Fibroblast of gingiva (primary cell): ENCODE results near the gene MEIS1.

Experiments used
- DNase-seq: peaks from one replicate; pipeline ENCODE4 v3.0.0-alpha.2; 2011; ENCODE audit warnings: low read depth

Gene MEIS1

DNA sequence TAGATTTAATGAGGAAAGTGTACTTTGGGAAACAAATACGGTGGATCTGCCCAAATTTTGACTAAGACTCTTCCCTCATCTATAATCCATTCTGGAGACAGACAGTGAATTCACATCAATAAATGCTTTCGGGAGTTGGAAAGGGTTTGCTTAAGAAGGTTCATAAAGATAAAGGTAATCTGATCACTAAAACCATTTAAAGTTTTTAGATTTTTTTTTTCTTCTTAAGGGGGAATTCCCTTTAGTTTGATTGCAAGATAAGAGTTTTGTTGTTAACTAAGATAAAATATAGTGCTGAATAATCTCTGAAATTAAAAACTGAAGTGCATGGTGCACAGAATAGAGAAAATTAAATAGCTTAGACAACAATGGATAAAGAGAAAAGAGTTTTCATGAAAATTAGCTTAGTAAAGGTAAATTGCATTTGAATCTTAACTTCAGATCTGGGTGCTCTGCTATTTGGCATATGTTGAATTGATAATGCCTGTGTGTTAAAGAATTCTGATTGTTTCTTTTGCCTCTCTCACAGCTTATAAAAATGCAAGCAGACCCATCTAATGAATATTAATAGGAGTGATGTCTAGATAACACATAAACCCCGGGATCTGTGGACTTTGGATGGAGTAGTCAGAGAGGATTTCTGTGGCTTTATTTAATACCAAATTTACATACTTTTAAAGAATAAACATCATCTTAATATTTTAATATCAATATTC, 100.8 kb downstream of the MEIS1 start:
- no peak for DNase-seq

- no peak for DNase-seq
Observed at GRCh38 chr2:66536290-66536673, 101.4 kb downstream of the MEIS1 start.

- no peak for DNase-seq
Observed at GRCh38 chr2:66536997-66537396, 102.1 kb downstream of the MEIS1 start.

- DNase-seq, result no peak
Observed at GRCh38 chr2:66538291-66538690, 103.4 kb downstream of the MEIS1 start.

- DNase-seq, result no peak
Observed at GRCh38 chr2:66539452-66539851, 104.5 kb downstream of the MEIS1 start.

DNA sequence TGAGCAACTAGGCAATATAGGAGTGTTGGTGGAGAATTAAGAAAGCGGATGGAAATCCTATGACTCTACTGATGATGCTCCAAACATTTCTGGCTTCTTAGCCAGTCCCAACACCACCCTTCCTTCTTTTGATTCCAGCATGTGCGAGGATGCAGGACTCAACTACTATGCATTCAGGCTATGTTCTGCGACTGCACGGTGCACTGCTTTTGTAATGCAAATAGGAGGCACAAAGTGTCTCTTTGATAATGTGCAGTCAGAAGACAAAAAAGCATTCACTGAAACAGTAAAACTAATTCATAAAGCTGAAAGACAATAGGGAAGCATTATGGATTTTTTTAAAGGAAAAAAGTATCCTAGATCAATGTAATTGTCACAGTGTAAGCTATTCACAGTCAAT, 106.7 kb downstream of the MEIS1 start:
- DNase-seq, result no peak

- DNase-seq, result no peak
Observed at GRCh38 chr2:66543257-66543767, 108.4 kb downstream of the MEIS1 start.

DNA sequence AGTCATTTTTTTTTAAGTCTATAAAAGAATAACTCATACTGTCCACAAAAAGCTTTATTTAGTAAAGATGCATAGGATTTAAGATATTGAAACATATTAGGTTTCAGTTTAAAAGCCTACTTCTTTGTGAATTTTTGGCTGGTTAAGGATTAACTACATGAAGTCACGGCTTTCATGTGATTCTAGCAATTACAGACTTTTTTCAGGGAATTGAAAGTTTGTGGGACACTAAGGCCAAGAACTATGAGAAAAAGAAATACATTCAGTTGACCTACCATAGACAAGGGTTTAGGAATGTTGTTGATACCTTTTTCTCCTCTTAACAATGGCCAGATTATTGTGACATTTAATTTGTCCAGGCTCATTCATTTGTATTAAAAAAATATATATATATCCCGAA, 109.3 kb downstream of the MEIS1 start:
- DNase-seq, result no peak

DNA sequence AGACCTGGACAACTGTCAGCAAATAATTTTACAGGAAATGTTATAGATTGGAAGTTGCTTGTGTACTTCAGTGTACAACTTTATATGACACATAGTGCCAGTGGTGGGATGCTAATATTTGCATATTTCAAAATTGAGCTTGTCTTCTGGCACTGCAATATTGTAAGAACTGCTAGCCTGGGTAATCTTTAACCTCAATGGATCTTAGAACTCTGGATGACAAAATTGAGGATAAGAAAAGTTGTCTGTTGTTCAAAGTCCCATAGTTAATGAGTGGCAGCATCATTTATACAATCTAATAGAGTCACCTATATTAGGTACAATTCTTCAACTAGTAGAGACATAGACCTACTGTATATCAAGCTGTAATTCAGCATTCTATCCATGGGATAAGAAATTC, 110.3 kb downstream of the MEIS1 start:
- no peak for DNase-seq

GRCh38 chr2:66547118-66547517, 112.2 kb downstream of the MEIS1 start:
- no peak for DNase-seq

DNA sequence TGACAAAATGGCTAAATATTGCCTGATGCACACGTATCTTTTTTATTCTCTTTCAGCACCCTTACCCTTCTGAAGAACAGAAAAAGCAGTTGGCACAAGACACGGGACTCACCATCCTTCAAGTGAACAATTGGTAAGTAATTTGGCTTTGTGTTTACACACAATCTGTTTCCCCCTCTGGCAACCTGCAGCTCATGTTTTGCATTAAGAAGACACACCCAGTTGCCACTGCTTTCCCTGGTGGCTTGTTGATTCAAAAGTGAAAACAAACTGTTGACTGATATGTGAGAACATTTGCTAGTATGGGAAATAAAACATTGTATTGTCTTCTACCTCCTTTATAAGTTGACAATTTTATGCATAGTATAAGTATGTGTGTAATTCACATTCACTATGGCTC, 113.0 kb downstream of the MEIS1 start:
- no peak for DNase-seq

- no peak for DNase-seq
Observed at GRCh38 chr2:66548422-66548821, 113.5 kb downstream of the MEIS1 start.

DNA sequence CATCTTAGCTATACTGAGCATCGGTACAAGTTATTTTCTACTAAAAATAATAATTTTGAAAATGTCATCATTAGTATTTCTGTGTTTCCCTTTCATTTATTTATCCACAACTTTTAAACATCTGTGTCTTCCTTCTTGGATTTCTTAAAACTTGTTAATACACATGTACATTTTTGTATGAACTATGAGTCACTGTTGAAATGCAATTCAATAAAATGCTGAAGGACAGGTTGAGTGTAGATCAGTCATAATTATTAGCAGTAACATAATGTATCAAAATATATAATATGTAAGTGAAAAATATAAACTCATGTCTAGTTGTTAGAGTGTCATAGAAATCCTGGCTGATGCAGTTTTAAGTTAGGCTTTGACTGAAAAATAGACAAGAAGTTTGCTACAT, 115.9 kb downstream of the MEIS1 start:
- no peak for DNase-seq

DNA sequence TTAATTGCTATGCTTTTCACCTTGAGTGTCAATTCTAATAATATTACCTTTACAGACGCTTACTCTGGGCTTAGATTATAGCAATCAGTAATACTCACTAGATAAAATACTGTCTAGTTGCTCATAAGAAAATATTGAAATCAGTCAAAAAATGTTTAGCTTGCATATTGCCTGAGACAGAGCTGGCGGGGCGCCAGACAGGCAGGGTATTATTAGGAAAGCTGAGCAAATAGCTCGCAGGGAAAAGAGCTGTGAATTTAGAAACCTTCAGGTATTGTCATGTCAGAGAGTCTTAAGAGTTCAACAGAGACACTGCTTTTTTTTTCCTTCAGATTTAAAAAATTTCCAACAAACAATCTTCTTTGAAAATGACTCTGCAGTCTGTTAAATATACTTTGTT, 118.4 kb downstream of the MEIS1 start:
- DNase-seq, result no peak

- DNase-seq, result no peak
Observed at GRCh38 chr2:66555091-66555490, 120.2 kb downstream of the MEIS1 start.

DNA sequence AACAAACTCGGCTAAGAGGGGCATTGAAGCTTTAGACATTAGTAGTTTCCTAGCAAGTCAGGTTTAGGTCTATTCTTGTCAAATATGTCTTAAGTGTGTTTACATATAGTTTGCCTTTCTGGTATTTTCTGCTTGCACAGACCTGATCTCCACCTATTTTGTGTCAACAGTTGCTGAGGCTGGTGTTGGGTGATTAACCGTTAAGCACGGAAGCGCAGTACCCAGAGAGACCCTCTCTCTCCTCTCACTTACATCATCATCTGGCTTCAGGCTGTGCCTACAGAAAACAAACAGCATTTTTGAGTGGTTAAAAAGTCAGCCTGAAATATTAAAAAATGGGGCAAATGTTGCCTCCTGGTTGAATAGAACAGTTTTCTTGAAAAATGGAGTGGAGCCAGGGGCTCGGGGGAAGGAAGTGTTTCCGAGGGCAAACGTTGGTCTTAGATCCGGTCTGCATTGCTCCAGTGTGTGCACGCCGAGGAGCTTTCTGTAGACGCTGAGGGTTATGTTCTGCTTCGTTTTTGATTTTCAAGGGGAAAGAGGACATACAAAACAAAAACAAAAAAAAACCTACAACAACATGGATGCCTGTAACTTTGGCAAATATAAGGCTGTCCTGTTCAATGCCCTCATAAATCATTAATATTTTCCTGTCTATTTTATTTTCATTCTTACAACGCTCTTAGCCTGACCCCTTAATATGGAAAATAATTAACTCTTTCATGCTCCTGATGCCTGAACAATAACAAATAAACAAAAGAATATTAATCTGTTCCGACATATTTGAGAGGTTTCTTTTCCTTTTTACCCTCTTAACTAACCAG, 120.8 kb downstream of the MEIS1 start:
- DNase-seq, result no peak

GRCh38 chr2:66559672-66560071, 124.7 kb downstream of the MEIS1 start:
- no peak for DNase-seq

DNA sequence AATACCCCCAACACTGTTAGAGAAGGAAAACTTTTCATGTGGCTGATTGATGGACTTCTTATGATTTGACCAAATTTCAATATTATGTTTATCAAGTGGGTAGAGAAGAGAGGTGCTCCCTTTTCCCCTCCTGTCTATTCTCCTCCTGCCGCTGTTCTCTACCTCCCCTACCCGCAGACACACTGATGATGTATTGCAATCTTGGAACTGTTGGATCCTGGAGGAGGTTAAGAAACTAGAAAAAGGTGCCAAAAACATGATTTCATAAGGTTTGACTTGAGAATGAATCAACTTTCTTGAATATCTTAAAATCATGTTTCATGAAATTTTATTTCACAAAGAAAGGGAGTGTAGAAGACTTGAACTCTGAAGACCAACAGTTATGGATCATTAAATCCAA, 125.8 kb downstream of the MEIS1 start:
- no peak for DNase-seq

- DNase-seq, result no peak
Observed at GRCh38 chr2:66561645-66562303, 126.8 kb downstream of the MEIS1 start.

- DNase-seq, result no peak
Observed at GRCh38 chr2:66562304-66562685, 127.4 kb downstream of the MEIS1 start.

- no peak for DNase-seq
Observed at GRCh38 chr2:66563473-66563872, 128.5 kb downstream of the MEIS1 start.

GRCh38 chr2:66565291-66565690, 130.4 kb downstream of the MEIS1 start:
- no peak for DNase-seq
